ENCODE data around the gene TNRC6B. TPM values are rescaled to one million over a fixed set of nuclear protein-coding genes. Genes with fewer than 3 reads are reported as not detected.
A peak's percentile ranks its signal among the peaks of the same experiment; 100 is the strongest.

TNRC6B gene
- total and polyA plus RNA-seq, 2 experiments from 2014 or later = 23.7 to 25.8 TPM

- TF ChIP-seq EZH2 (IDR thresholded peaks at IDR 0.05; ENCODE audit: borderline replicate concordance) = no peak
- no peak for TF ChIP-seq CTCF (IDR thresholded peaks at IDR 0.05; ENCODE audit: poor library complexity)
- TF ChIP-seq EZH2phosphoT487 (IDR thresholded peaks at IDR 0.05; ENCODE audit: low read depth, severe bottlenecking, unreplicated experiment) = no peak
- Histone ChIP-seq H4K20me1 (ENCODE audit: insufficient read depth, poor library complexity, severe bottlenecking) (peaks cover 71% of the 10 kb centered on the region), H3K36me3 (replicated peaks; ENCODE audit: insufficient read depth, low read depth) (no peaks in the 10 kb centered on the region), H2AFZ (no peak overlapping the region), H3K4me1 (ENCODE audit: insufficient read depth) (peaks cover 3% of the 10 kb centered on the region), H3K4me3 (no peak overlapping the region), H3K79me2 (peaks cover 100% of the 10 kb centered on the region), H3K27me3 (no peaks in the 10 kb centered on the region), H3K4me2 (peak overlapping the region; percentile 16), H3K27ac (peak overlapping the region; percentile 43), H3K9me2 (replicated peaks; ENCODE audit: insufficient read depth) (no peaks in the 10 kb centered on the region), H3K9me3 (ENCODE audit: low read depth) (no peaks in the 10 kb centered on the region)
- 81% methylated on average over 16 of the region's 16 CpGs for WGBS (ENCODE audit: low lambda C conversion rate, missing lambda C conversion rate)
- DNase-seq (ENCODE audit: low spot score) = no peak
Observed at GRCh38 chr22:40238425-40239344, 61.0 kb downstream of the TNRC6B start.

- H3K4me1 ChIP-seq (ENCODE audit: insufficient read depth) = peaks cover 3% of the 10 kb centered on the region
- TF ChIP-seq EZH2 (IDR thresholded peaks at IDR 0.05; ENCODE audit: borderline replicate concordance) (no peak), EZH2phosphoT487 (IDR thresholded peaks at IDR 0.05; ENCODE audit: low read depth, severe bottlenecking, unreplicated experiment) (no peak), CTCF (IDR thresholded peaks at IDR 0.05; ENCODE audit: poor library complexity) (no peak)
- H3K79me2 ChIP-seq = peaks cover 100% of the 10 kb centered on the region
- DNase-seq (ENCODE audit: low spot score) = no peak
- H3K9me3 ChIP-seq (ENCODE audit: low read depth) = no peaks in the 10 kb centered on the region
- no peak overlapping the region for H3K4me3 ChIP-seq
- no peak overlapping the region for H2AFZ ChIP-seq
- WGBS (ENCODE audit: low lambda C conversion rate, missing lambda C conversion rate) = 95% methylated on average over 4 of the region's 4 CpGs
- H3K27me3 ChIP-seq = no peaks in the 10 kb centered on the region
- H4K20me1 ChIP-seq (ENCODE audit: insufficient read depth, poor library complexity, severe bottlenecking) = peaks cover 68% of the 10 kb centered on the region
- no peak overlapping the region for H3K27ac ChIP-seq
- no peaks in the 10 kb centered on the region for H3K36me3 ChIP-seq (replicated peaks; ENCODE audit: insufficient read depth, low read depth)
- no peak overlapping the region for H3K4me2 ChIP-seq
- no peaks in the 10 kb centered on the region for H3K9me2 ChIP-seq (replicated peaks; ENCODE audit: insufficient read depth)
Observed at GRCh38 chr22:40239345-40239683, 61.6 kb downstream of the TNRC6B start.

GRCh38 chr22:40240160-40240559 is 62.4 kb downstream of the TNRC6B start:
- no peaks in the 10 kb centered on the region for H3K27me3 ChIP-seq
- H3K4me1 ChIP-seq (ENCODE audit: insufficient read depth) = peaks cover 3% of the 10 kb centered on the region
- H3K36me3 ChIP-seq (replicated peaks; ENCODE audit: insufficient read depth, low read depth) = no peaks in the 10 kb centered on the region
- H3K27ac ChIP-seq = no peak overlapping the region
- DNase-seq (ENCODE audit: low spot score) = no peak
- no peaks in the 10 kb centered on the region for H3K9me2 ChIP-seq (replicated peaks; ENCODE audit: insufficient read depth)
- no peak overlapping the region for H2AFZ ChIP-seq
- H3K4me2 ChIP-seq = no peak overlapping the region
- H3K79me2 ChIP-seq = peaks cover 100% of the 10 kb centered on the region
- no peak overlapping the region for H3K4me3 ChIP-seq
- TF ChIP-seq EZH2 (IDR thresholded peaks at IDR 0.05; ENCODE audit: borderline replicate concordance) (no peak), CTCF (IDR thresholded peaks at IDR 0.05; ENCODE audit: poor library complexity) (no peak), EZH2phosphoT487 (IDR thresholded peaks at IDR 0.05; ENCODE audit: low read depth, severe bottlenecking, unreplicated experiment) (no peak)
- no peaks in the 10 kb centered on the region for H3K9me3 ChIP-seq (ENCODE audit: low read depth)
- 77% methylated on average over 3 of the region's 3 CpGs for WGBS (ENCODE audit: low lambda C conversion rate, missing lambda C conversion rate)
- peaks cover 73% of the 10 kb centered on the region for H4K20me1 ChIP-seq (ENCODE audit: insufficient read depth, poor library complexity, severe bottlenecking)
